Peyer's patch (tissue), 4 donors: ENCODE measurements around the gene TRIM38. TPM values are rescaled to one million over a fixed set of nuclear protein-coding genes. Genes with fewer than 3 reads are reported as not detected.

Experiments
- DNase-seq, 3 donors: peaks; one replicate each; pipeline ENCODE4 v3.0.0-alpha.2; 2017 to 2019
- H3K27ac ChIP-seq, 4 donors: fragments of 200-600 bp; sonication (generic); one replicate each; pipeline ENCODE4 v1.5.1; 2016 to 2019
- H3K27me3 ChIP-seq, 2 donors: fragments of 200-600 bp; sonication (generic); one replicate each; pipeline ENCODE4 v1.5.1; 2019
- H3K36me3 ChIP-seq, 3 donors: fragments of 200-600 bp; sonication (generic); one replicate each; pipeline ENCODE4 v1.5.1; 2016 to 2019
- H3K4me1 ChIP-seq, 4 donors: fragments of 200-600 bp; sonication (generic); one replicate each; pipeline ENCODE4 v1.5.1; 2016 to 2019
- H3K4me3 ChIP-seq, 4 donors: fragments of 200-600 bp; sonication (generic); 1 replicate in 3 of 4; 2 replicates in 1 of 4; pipeline ENCODE4 v1.5.1; 2016 to 2019; ENCODE audit warnings: mild to moderate bottlenecking in 1 of 4
- H3K9me3 ChIP-seq, 4 donors: fragments of 200-600 bp; sonication (generic); one replicate each; pipeline ENCODE4 v1.5.1; 2016 to 2019; ENCODE audit warnings: mild to moderate bottlenecking in 1 of 4
- POLR2A ChIP-seq, 2 donors: fragments of 450-650 bp; IDR thresholded peaks; one replicate each; pipeline ENCODE4 v1.5.1; 2017; ENCODE audit warnings: antibody characterized with exemption in 2 of 2, mild to moderate bottlenecking in 2 of 2, moderate library complexity in 2 of 2
- total RNA-seq, 4 donors: library from RNA; depleted of rRNA; stranded (reverse); fragments of >200 nt; gene quantifications; one replicate each; pipeline ENCODE4 v1.1.0, GENCODE V29; 2016
- TF ChIP-seq, protein P1 (sequence below), 6 experiments: fragments of 450-650 bp in 4 of 6; fragments of 200-600 bp in 2 of 6; sonication (generic) in 1 of 6; IDR thresholded peaks; one replicate each; pipeline ENCODE4 v1.5.1; 2017 to 2019; ENCODE audit warnings: antibody characterized with exemption in 6 of 6, mild to moderate bottlenecking in 3 of 6, moderate library complexity in 1 of 6

TRIM38 gene
- total RNA-seq, 4 donors from 2014 or later: 15.3 to 24.8 (median 19.3) TPM

DNA sequence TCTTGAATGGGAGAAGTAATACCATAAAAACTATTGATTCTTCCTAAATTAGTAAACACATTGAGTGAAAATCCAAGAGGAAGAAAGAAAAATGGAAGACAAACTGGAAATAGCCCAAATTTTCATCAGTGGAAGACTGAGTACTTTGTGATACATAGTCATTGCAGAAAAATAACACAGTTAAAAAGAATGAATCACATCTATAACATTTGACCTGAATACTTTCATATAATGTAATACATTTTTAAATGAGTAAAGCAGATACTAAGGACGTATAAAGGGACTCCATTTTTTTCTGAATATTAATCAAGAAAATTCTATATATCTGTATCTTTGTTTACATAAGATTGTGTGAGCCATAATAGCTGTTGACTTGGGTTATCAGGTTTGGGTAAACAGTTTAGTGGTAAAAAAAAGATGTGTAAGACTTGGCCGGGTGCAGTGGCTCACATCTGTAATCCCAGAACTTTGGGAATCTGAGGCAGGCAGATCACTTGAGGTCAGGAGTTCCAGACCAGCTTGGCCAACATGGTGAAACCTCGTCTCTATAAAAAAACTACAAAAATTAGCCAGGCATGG is 27.8 kb upstream of the TRIM38 start:
- no peak for DNase-seq
- Histone ChIP-seq H3K36me3 (no peaks in the 10 kb centered on the region), H3K4me1 (no peaks in the 10 kb centered on the region), H3K27me3 (no peaks in the 10 kb centered on the region), H3K9me3 (no peaks in the 10 kb centered on the region), H3K4me3 (no peak overlapping the region), H3K27ac (no peak overlapping the region)
- TF ChIP-seq, protein P1, sequence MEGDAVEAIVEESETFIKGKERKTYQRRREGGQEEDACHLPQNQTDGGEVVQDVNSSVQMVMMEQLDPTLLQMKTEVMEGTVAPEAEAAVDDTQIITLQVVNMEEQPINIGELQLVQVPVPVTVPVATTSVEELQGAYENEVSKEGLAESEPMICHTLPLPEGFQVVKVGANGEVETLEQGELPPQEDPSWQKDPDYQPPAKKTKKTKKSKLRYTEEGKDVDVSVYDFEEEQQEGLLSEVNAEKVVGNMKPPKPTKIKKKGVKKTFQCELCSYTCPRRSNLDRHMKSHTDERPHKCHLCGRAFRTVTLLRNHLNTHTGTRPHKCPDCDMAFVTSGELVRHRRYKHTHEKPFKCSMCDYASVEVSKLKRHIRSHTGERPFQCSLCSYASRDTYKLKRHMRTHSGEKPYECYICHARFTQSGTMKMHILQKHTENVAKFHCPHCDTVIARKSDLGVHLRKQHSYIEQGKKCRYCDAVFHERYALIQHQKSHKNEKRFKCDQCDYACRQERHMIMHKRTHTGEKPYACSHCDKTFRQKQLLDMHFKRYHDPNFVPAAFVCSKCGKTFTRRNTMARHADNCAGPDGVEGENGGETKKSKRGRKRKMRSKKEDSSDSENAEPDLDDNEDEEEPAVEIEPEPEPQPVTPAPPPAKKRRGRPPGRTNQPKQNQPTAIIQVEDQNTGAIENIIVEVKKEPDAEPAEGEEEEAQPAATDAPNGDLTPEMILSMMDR (IDR thresholded peaks at IDR 0.05): no peak
- no peak for TF ChIP-seq POLR2A (IDR thresholded peaks at IDR 0.05)

DNA sequence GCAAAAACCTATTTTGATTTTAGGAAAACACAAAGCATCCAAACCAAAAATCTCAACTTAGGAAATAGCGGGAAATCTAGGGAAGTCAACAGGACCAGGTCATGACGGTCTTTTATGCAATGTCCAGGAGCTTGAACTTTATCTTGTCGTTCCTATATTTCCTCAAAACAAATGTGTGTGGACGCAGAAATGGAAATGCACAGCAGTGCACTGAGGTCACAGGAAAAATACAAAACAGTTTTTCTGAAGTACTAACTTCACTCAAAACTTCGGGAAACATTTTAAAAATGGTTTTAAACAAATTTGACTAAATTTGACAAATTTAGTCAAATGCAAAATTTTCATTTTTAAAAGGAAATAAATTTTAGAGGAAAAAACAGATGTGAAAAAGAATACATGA is 26.6 kb upstream of the TRIM38 start:
- no peaks in the 10 kb centered on the region for H3K9me3 ChIP-seq
- no peak for TF ChIP-seq POLR2A (IDR thresholded peaks at IDR 0.05)
- TF ChIP-seq, protein P1 (IDR thresholded peaks at IDR 0.05): no peak
- no peak overlapping the region for H3K4me3 ChIP-seq
- H3K4me1 ChIP-seq: no peaks in the 10 kb centered on the region
- H3K27me3 ChIP-seq: no peaks in the 10 kb centered on the region
- H3K27ac ChIP-seq: no peak overlapping the region
- DNase-seq: no peak
- no peaks in the 10 kb centered on the region for H3K36me3 ChIP-seq

DNA sequence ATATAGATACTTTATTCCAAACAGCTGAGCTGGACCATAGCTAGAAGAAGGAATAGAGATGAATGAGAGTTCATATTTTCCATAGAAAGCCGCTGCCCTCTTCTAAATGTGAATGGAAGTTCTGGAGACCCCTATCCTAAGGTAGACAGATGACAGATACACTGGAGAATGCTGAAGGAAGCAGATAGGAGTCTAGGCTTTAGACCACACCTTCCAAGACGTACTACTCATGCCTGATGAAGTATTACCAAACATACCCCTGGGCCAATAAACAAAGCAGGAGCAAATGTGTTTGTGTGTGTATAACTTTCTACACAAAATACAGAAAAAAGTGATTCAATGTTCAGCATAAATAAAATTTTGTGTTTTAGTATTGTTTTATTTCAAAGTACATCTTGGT is 23.0 kb upstream of the TRIM38 start:
- H3K9me3 ChIP-seq: no peaks in the 10 kb centered on the region
- TF ChIP-seq POLR2A (IDR thresholded peaks at IDR 0.05): no peak
- TF ChIP-seq, protein P1 (IDR thresholded peaks at IDR 0.05): no peak

DNA sequence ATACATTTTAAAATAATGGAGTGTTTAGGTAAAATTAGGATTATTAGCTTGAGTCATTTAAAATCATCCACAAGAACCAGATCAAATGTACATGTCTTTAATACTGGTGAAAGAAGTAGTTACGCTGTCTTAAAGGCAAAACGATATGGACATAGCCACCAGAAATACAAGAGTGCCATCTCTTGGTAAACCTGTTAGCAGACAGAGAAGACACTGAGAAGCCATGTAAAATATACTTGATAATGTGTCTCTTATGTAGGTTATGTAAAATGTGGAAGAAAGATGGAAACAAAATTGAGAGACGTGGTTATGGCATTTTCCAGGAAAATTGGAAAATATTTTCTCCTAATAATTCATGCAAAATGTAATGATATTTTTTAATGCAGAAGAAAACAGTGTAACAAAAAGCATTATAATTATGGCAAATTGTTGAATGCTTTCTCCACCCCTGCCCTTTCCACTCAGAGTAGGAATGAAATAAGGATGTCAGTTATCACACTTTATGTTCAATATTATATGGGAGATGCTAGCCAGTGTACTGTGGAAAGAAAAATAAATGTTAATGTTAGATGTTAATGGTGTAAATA is 19.9 kb upstream of the TRIM38 start:
- H3K4me1 ChIP-seq: no peaks in the 10 kb centered on the region
- no peaks in the 10 kb centered on the region for H3K9me3 ChIP-seq
- H3K27ac ChIP-seq: no peak overlapping the region
- no peak overlapping the region for H3K4me3 ChIP-seq
- H3K36me3 ChIP-seq: no peaks in the 10 kb centered on the region
- TF ChIP-seq, protein P1 (IDR thresholded peaks at IDR 0.05): peak in 4 of 6 experiments; percentile 45 to 66 (median 54)
- no peak for TF ChIP-seq POLR2A (IDR thresholded peaks at IDR 0.05)
- no peak for DNase-seq
- no peaks in the 10 kb centered on the region for H3K27me3 ChIP-seq

More for the DNA sequence above, 23.0 kb upstream of the TRIM38 start:
- no peak overlapping the region for H3K4me3 ChIP-seq
- no peak for DNase-seq
- no peak overlapping the region for H3K27ac ChIP-seq
- no peaks in the 10 kb centered on the region for H3K4me1 ChIP-seq
- H3K36me3 ChIP-seq: no peaks in the 10 kb centered on the region
- H3K27me3 ChIP-seq: no peaks in the 10 kb centered on the region

DNA sequence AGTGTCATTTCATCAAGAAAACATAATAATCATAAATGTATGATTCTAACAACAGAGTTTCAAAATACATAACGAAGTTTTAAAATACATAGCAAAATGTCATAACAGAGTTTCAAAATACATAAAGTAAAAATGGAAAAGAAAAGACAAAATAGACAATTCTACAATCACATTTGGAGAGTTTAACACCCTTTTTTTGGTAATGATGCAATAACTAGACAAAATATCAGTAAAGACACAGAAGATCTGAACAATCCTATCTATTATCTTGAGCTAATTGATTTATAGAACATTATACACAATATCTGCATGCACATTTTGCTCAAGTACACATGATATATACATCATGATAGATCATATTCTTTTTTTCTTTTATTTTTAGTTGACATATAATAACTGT is 18.7 kb upstream of the TRIM38 start:
- DNase-seq: no peak
- Histone ChIP-seq H3K36me3 (no peaks in the 10 kb centered on the region), H3K27ac (no peak overlapping the region), H3K9me3 (no peaks in the 10 kb centered on the region), H3K4me3 (no peak overlapping the region), H3K27me3 (no peaks in the 10 kb centered on the region), H3K4me1 (no peaks in the 10 kb centered on the region)
- TF ChIP-seq, protein P1 (IDR thresholded peaks at IDR 0.05): no peak
- no peak for TF ChIP-seq POLR2A (IDR thresholded peaks at IDR 0.05)
